ENCODE results near the gene ERN1. TPM values are rescaled to one million over a fixed set of nuclear protein-coding genes. Genes with fewer than 3 reads are reported as not detected.
"Not testable (repeated sequence)": the region's sequence is repeated elsewhere in the genome, so short reads cannot be mapped to it uniquely, and the experiment has no call there.

Gene ERN1
- total RNA-seq, 1 experiment from 2014 or later = 8.0 TPM

GRCh38 chr17:64170286-64170685 is 40.3 kb upstream of the ERN1 start:
- ChIA-PET CTCF (no interaction called here), POLR2A (ENCODE audit: low non-redundant PET) (interaction anchor here (0.5 kb wide), 1 partner anchor 175 kb away, joined by 12 read pairs; no protein-coding TSS in a partner anchor)
- H3K27ac ChIP-seq (ENCODE audit: low read depth, low read length, poor library complexity, severe bottlenecking) = no peak overlapping the region
- DNase-seq (ENCODE audit: low spot score) = no peak
- no peaks in the 10 kb centered on the region for H3K4me1 ChIP-seq (ENCODE audit: insufficient read depth, low read length, poor library complexity, severe bottlenecking)
- H3K4me3 ChIP-seq (ENCODE audit: low read depth, low read length, poor library complexity, severe bottlenecking) = no peak overlapping the region
- H3K36me3 ChIP-seq (ENCODE audit: insufficient read depth, low read length, poor library complexity, severe bottlenecking) = no peaks in the 10 kb centered on the region
- no peaks in the 10 kb centered on the region for H3K27me3 ChIP-seq (replicated peaks; ENCODE audit: insufficient read depth, low read depth, low read length, poor library complexity)
- no TSS peak for BruUV-seq (replicated peaks)
- H3K9me3 ChIP-seq (ENCODE audit: low read depth, low read length, poor library complexity, severe bottlenecking) = no peaks in the 10 kb centered on the region
- TF ChIP-seq CTCF (conservative IDR thresholded peaks at IDR 0.05; ENCODE audit: low read depth, low read length) = no peak
- intact Hi-C loops (cut with micrococcal nuclease; ENCODE audit: unreplicated experiment) = no loop called here

DNA sequence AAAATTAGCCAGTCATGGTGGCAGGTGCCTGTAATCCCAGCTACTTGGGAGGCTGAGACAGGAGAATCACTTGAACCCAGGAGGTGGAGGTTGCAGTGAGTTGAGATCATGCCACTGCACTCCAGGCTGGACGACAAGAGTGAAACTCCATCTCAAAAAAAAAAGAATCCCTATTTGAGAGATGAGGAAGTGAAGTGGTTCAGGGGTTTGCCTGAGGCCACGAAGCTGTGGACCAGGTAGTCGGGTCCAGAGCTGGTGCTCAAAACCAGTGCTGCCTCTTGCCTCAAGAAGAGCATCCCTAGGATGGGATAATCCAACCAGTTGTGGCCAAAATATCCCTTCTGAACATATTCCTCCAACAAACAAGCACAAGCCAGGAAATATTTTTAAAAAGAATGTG is 37.7 kb upstream of the ERN1 start:
- H3K27ac ChIP-seq (ENCODE audit: low read depth, low read length, poor library complexity, severe bottlenecking); POLR2A ChIA-PET (ENCODE audit: low non-redundant PET); H3K27me3 ChIP-seq (replicated peaks; ENCODE audit: insufficient read depth, low read depth, low read length, poor library complexity); intact Hi-C loops (cut with micrococcal nuclease; ENCODE audit: unreplicated experiment); CTCF ChIA-PET; DNase-seq (ENCODE audit: low spot score); H3K4me1 ChIP-seq (ENCODE audit: insufficient read depth, low read length, poor library complexity, severe bottlenecking); BruUV-seq (replicated peaks); H3K9me3 ChIP-seq (ENCODE audit: low read depth, low read length, poor library complexity, severe bottlenecking); H3K4me3 ChIP-seq (ENCODE audit: low read depth, low read length, poor library complexity, severe bottlenecking); H3K36me3 ChIP-seq (ENCODE audit: insufficient read depth, low read length, poor library complexity, severe bottlenecking): not testable (repeated sequence)

GRCh38 chr17:64166876-64167275 is 36.9 kb upstream of the ERN1 start:
- BruUV-seq (replicated peaks) = no TSS peak
- intact Hi-C loops (cut with micrococcal nuclease; ENCODE audit: unreplicated experiment) = no loop called here
- DNase-seq (ENCODE audit: low spot score) = no peak
- H3K36me3 ChIP-seq (ENCODE audit: insufficient read depth, low read length, poor library complexity, severe bottlenecking) = no peaks in the 10 kb centered on the region
- H3K27ac ChIP-seq (ENCODE audit: low read depth, low read length, poor library complexity, severe bottlenecking) = no peak overlapping the region
- no peak for TF ChIP-seq CTCF (conservative IDR thresholded peaks at IDR 0.05; ENCODE audit: low read depth, low read length)
- TF ChIP-seq EZH2 (IDR thresholded peaks at IDR 0.05; ENCODE audit: borderline replicate concordance, low read depth, low read length, poor library complexity, severe bottlenecking) = no peak
- H3K4me3 ChIP-seq (ENCODE audit: low read depth, low read length, poor library complexity, severe bottlenecking) = no peak overlapping the region
- no peaks in the 10 kb centered on the region for H3K9me3 ChIP-seq (ENCODE audit: low read depth, low read length, poor library complexity, severe bottlenecking)
- no peaks in the 10 kb centered on the region for H3K27me3 ChIP-seq (replicated peaks; ENCODE audit: insufficient read depth, low read depth, low read length, poor library complexity)
- ChIA-PET CTCF (no interaction called here), POLR2A (ENCODE audit: low non-redundant PET) (no interaction called here)
- no peaks in the 10 kb centered on the region for H3K4me1 ChIP-seq (ENCODE audit: insufficient read depth, low read length, poor library complexity, severe bottlenecking)

DNA sequence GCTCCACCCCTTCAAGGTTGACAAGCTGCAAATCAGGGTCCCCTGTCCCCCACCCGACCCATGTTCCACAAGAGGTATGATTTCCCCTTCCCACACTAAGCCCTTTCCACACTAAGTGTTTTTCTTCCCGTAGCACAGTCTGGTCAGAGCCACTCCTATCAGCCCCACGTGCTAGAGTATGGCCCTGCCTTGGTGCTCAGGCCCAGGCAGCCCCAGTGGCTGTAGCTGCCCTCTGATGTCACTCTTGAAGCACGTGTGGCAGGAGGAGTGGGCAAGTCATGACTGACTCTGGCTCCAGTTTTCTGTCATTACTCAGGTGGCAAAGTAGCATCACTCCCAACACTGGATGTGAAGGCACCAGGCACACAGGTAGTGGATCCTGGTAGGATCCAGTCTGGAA is 35.4 kb upstream of the ERN1 start:
- Histone ChIP-seq H3K4me1 (ENCODE audit: insufficient read depth, low read length, poor library complexity, severe bottlenecking) (no peaks in the 10 kb centered on the region), H3K9me3 (ENCODE audit: low read depth, low read length, poor library complexity, severe bottlenecking) (no peaks in the 10 kb centered on the region), H3K4me3 (ENCODE audit: low read depth, low read length, poor library complexity, severe bottlenecking) (no peak overlapping the region), H3K27ac (ENCODE audit: low read depth, low read length, poor library complexity, severe bottlenecking) (no peak overlapping the region), H3K36me3 (ENCODE audit: insufficient read depth, low read length, poor library complexity, severe bottlenecking) (no peaks in the 10 kb centered on the region), H3K27me3 (replicated peaks; ENCODE audit: insufficient read depth, low read depth, low read length, poor library complexity) (no peaks in the 10 kb centered on the region)
- TF ChIP-seq EZH2 (IDR thresholded peaks at IDR 0.05; ENCODE audit: borderline replicate concordance, low read depth, low read length, poor library complexity, severe bottlenecking) = no peak
- TF ChIP-seq CTCF (conservative IDR thresholded peaks at IDR 0.05; ENCODE audit: low read depth, low read length) = no peak
- intact Hi-C loops (cut with micrococcal nuclease; ENCODE audit: unreplicated experiment) = no loop called here
- ChIA-PET POLR2A (ENCODE audit: low non-redundant PET) (no interaction called here), CTCF (no interaction called here)
- no TSS peak for BruUV-seq (replicated peaks)
- no peak for DNase-seq (ENCODE audit: low spot score)
